Stomach (tissue), 9 donors: ENCODE data around the gene MUSTN1. TPM values are rescaled to one million over a fixed set of nuclear protein-coding genes. Genes with fewer than 3 reads are reported as not detected.

Experiments
- DNase-seq, 2 donors: peaks; one replicate each; pipeline versions ENCODE4 v3.0.0 to v3.0.0-alpha.2; 2013 to 2019
- H3K27ac ChIP-seq, 5 donors: fragments of 200-600 bp in 4 of 5; sonication (generic) in 4 of 5; one replicate each; pipeline ENCODE4 v1.5.1; 2013 to 2019; ENCODE audit warnings: mild to moderate bottlenecking in 1 of 5, moderate library complexity in 1 of 5
- H3K27me3 ChIP-seq, 3 donors: fragments of 200-600 bp; sonication (generic); one replicate each; pipeline ENCODE4 v1.5.1; 2017 to 2019; ENCODE audit warnings: mixed run types in 1 of 3
- H3K36me3 ChIP-seq, 4 donors: fragments of 200-600 bp; sonication (generic); 1 replicate in 3 of 4; 2 replicates in 1 of 4; pipeline ENCODE4 v1.5.1; 2016 to 2019
- H3K4me1 ChIP-seq, 4 donors: fragments of 200-600 bp; sonication (generic); one replicate each; pipeline ENCODE4 v1.5.1; 2016 to 2019
- H3K4me3 ChIP-seq, 4 donors: fragments of 200-600 bp; sonication (generic) in 3 of 4; one replicate each; pipeline ENCODE4 v1.5.1; 2016 to 2019; ENCODE audit warnings: mild to moderate bottlenecking in 1 of 4
- H3K9me3 ChIP-seq, 4 donors: fragments of 200-600 bp; sonication (generic); one replicate each; pipeline ENCODE4 v1.5.1; 2016 to 2019
- EP300 ChIP-seq: sonication (generic); formaldehyde crosslinking; IDR thresholded peaks from one replicate; pipeline ENCODE4 v1.6.1; 2017; ENCODE audit warnings: antibody characterized with exemption
- POLR2A ChIP-seq, 4 donors: fragments of 450-650 bp; IDR thresholded peaks; one replicate each; pipeline ENCODE4 v1.6.1; 2016; ENCODE audit warnings: antibody characterized with exemption in 4 of 4, control low read depth in 2 of 4, mild to moderate bottlenecking in 1 of 4, moderate library complexity in 1 of 4
- POLR2AphosphoS5 ChIP-seq, 3 donors: sonication (generic); formaldehyde crosslinking; IDR thresholded peaks; one replicate each; pipeline ENCODE4 v1.6.1; 2016; ENCODE audit warnings: antibody characterized with exemption in 3 of 3
- WGBS, 5 donors: extraction: QIAGEN DNeasy Blood & Tissue Kit in 3 of 5; methylation state at CpG; one replicate each; pipeline versions ENCODE4 v1.1.5 to v1.1.7; 2013 to 2018; 5-methylcytosine and 5-hydroxymethylcytosine counted together
- intact Hi-C: fragments of 100-400 bp; cut with DNase I; formaldehyde crosslinking; loops from one replicate; pipeline ENCODE4 v1.15.1; 2023; ENCODE audit warnings: low total_unique reads
- polyA plus RNA-seq, 3 donors: library from polyadenylated mRNA; stranded (reverse); fragments of 200-250 nt; gene quantifications; one replicate each; pipeline ENCODE4 v1.2.3, GENCODE V29; 2013
- total RNA-seq, 5 donors: library from RNA; depleted of rRNA; stranded (reverse); fragments of >200 nt; gene quantifications; one replicate each; pipeline versions ENCODE4 v1.1.0 to v1.2.3, GENCODE V29; 2014 to 2016
- TF ChIP-seq, protein P1 (sequence below), 7 experiments: fragments of 450-650 bp in 4 of 7; fragments of 200-600 bp in 3 of 7; sonication (generic) in 3 of 7; IDR thresholded peaks; one replicate each; pipeline ENCODE4 v1.5.1; 2016 to 2019; ENCODE audit warnings: antibody characterized with exemption in 7 of 7, control low read depth in 2 of 7, mild to moderate bottlenecking in 1 of 7
- donor health status: healthy with polysubstance abuse.
- donor health status: Bipolar disorder and iron deficiency.
- donor health status: healthy.

The MUSTN1 gene
- total and polyA plus RNA-seq, 8 donors, result 1.8 to 45.5 (median 15.4) TPM; not detected in 2

GRCh38 chr3:52810923-52811322 is 23.9 kb downstream of the MUSTN1 start:
- no peaks in the 10 kb centered on the region for H3K4me1 ChIP-seq
- no peak overlapping the region for H3K4me3 ChIP-seq
- H3K36me3 ChIP-seq, result no peaks in the 10 kb centered on the region
- no peaks in the 10 kb centered on the region for H3K9me3 ChIP-seq
- TF ChIP-seq, protein P1, sequence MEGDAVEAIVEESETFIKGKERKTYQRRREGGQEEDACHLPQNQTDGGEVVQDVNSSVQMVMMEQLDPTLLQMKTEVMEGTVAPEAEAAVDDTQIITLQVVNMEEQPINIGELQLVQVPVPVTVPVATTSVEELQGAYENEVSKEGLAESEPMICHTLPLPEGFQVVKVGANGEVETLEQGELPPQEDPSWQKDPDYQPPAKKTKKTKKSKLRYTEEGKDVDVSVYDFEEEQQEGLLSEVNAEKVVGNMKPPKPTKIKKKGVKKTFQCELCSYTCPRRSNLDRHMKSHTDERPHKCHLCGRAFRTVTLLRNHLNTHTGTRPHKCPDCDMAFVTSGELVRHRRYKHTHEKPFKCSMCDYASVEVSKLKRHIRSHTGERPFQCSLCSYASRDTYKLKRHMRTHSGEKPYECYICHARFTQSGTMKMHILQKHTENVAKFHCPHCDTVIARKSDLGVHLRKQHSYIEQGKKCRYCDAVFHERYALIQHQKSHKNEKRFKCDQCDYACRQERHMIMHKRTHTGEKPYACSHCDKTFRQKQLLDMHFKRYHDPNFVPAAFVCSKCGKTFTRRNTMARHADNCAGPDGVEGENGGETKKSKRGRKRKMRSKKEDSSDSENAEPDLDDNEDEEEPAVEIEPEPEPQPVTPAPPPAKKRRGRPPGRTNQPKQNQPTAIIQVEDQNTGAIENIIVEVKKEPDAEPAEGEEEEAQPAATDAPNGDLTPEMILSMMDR (IDR thresholded peaks at IDR 0.05), result no peak
- TF ChIP-seq POLR2A (IDR thresholded peaks at IDR 0.05), result no peak
- no peak for TF ChIP-seq EP300
- no peak for TF ChIP-seq POLR2AphosphoS5 (IDR thresholded peaks at IDR 0.05)
- H3K27me3 ChIP-seq, result peaks cover 0 to 3% (median 0%) of the 10 kb centered on the region in 3 donors
- intact Hi-C loops, result no loop called here
- H3K27ac ChIP-seq, result no peak overlapping the region
- WGBS, 5 donors, result 84 to 90% (median 88%) methylated on average over 11 of the region's 11 CpGs
- no peak for DNase-seq

DNA sequence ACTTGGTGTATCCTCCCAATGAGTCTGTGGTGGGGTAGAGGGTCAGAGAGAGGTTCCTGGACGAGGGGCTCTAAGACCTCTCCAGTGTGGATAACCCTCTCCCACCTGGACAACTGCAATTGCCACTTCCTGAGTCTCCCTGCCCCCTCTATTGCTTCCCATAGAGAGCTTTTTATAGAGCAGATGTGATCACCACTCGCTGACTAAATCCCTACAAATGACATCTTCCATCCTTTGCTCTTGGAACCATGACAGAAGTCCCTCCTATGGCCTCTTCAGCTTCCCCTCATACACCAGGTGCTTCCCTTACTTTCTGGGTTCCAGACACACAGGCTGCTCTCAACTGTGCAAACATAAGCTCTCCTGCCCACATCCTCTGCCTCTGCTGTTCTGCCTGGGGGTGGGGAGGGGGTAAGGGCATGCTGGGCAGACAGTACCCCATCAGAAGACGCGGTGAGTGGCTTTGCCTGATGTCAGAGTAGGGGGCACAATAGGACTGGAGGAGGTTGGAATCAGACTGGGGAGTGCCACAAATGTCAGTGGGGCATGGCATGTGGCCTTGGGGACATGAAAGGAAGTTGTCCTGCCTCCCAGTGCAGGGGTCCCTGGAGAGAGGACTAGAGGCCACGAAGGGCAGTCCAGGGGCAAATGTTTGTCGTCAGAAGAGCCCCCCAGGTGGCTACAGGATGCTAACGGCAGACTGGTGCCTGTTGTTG is 25.0 kb downstream of the MUSTN1 start:
- H3K27ac ChIP-seq, result no peak overlapping the region
- DNase-seq, result peak in 1 of 2 donors; percentile 42
- intact Hi-C loops, result no loop called here
- H3K27me3 ChIP-seq, result peaks cover 0 to 12% (median 0%) of the 10 kb centered on the region in 3 donors
- TF ChIP-seq EP300, result no peak
- TF ChIP-seq POLR2A (IDR thresholded peaks at IDR 0.05), result no peak
- TF ChIP-seq, protein P1 (IDR thresholded peaks at IDR 0.05), result no peak
- TF ChIP-seq POLR2AphosphoS5 (IDR thresholded peaks at IDR 0.05), result no peak
- no peaks in the 10 kb centered on the region for H3K36me3 ChIP-seq
- no peak overlapping the region for H3K4me3 ChIP-seq
- 55 to 68% (median 64%) methylated on average over 7 of the region's 7 CpGs for WGBS, 5 donors
- H3K4me1 ChIP-seq, result no peaks in the 10 kb centered on the region
- no peaks in the 10 kb centered on the region for H3K9me3 ChIP-seq

DNA sequence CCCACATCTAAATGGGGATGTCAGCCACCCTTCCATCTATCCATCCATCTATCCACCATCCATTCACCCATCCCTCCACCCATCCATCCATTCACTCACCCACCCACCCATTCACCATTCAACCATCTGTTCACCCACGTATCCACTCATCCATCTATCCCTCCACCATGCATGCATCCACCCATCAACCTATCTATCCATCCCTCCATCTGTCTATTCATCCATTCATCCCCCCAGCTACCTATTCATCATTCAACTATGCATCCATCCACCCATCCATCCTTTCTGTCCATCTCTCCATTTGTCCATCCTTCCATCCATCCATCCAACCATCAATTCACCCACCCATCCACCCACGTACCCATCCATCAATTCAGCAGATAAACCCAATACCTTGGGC is 25.7 kb downstream of the MUSTN1 start:
- DNase-seq, result no peak
- Histone ChIP-seq H3K9me3 (no peaks in the 10 kb centered on the region), H3K4me1 (no peaks in the 10 kb centered on the region), H3K27me3 (peaks cover 0 to 12% (median 0%) of the 10 kb centered on the region in 3 donors), H3K27ac (no peak overlapping the region), H3K36me3 (no peaks in the 10 kb centered on the region), H3K4me3 (no peak overlapping the region)
- intact Hi-C loops, result no loop called here
- 59 to 79% (median 63%) methylated on average over 2 of the region's 2 CpGs for WGBS, 5 donors
- TF ChIP-seq, protein P1 (IDR thresholded peaks at IDR 0.05), result no peak
- no peak for TF ChIP-seq EP300
- TF ChIP-seq POLR2A (IDR thresholded peaks at IDR 0.05), result no peak
- no peak for TF ChIP-seq POLR2AphosphoS5 (IDR thresholded peaks at IDR 0.05)

GRCh38 chr3:52805270-52806039 is 29.4 kb downstream of the MUSTN1 start:
- Histone ChIP-seq H3K4me1 (no peaks in the 10 kb centered on the region), H3K9me3 (no peaks in the 10 kb centered on the region), H3K4me3 (no peak overlapping the region), H3K36me3 (no peaks in the 10 kb centered on the region), H3K27ac (no peak overlapping the region), H3K27me3 (peaks cover 0 to 12% (median 0%) of the 10 kb centered on the region in 3 donors)
- intact Hi-C loops, result no loop called here
- WGBS, 5 donors, result 72 to 81% (median 78%) methylated on average over 18 to 19 of the region's 19 CpGs
- no peak for TF ChIP-seq POLR2A (IDR thresholded peaks at IDR 0.05)
- TF ChIP-seq, protein P1 (IDR thresholded peaks at IDR 0.05), result no peak
- TF ChIP-seq EP300, result no peak
- no peak for TF ChIP-seq POLR2AphosphoS5 (IDR thresholded peaks at IDR 0.05)
- DNase-seq, result no peak
